K562 (cell line): Measurements from ENCODE around the gene AGK. TPM values are rescaled to one million over a fixed set of nuclear protein-coding genes. Genes with fewer than 3 reads are reported as not detected.

Source experiments
- ATAC-seq: fragments of 200-7000 bp; cut with Tn5 transposase; 3 replicates; pipeline ENCODE4 v1.9.1; 2020; ENCODE audit warnings: moderate library complexity
- BruUV-seq: library from RNA; stranded (reverse); fragments of 400-500 nt; replicated peaks from 2 replicates; lab custom pipeline; 2021; lab: Mats Ljungman, UMichigan
- CTCF ChIA-PET: fragments of 300-600 bp; formaldehyde crosslinking; extraction: SDS; loops from one replicate; lab custom pipeline; 2021; ENCODE audit warnings: low intra/inter-chr PET ratio; lab: Yijun Ruan, JAX
- POLR2A ChIA-PET: fragments of 300-600, 350-650 bp; sonication (Branson Sonifier 250); formaldehyde crosslinking; extraction: SDS; loops from one replicate; lab custom pipeline; 2021; ENCODE audit warnings: antibody characterized with exemption, inconsistent platforms; lab: Yijun Ruan, JAX
- DNase-seq, 4 experiments: peaks; one replicate each; pipeline versions ENCODE4 v3.0.0 to v3.0.0-alpha.2; 2011 to 2018; ENCODE audit warnings: low spot score in 3 of 4, mixed read lengths in 3 of 4; ENCODE audit errors: extremely low read depth in 1 of 4
- FAIRE-seq: peaks from 2 replicates; lab custom pipeline; 2011; peaks lifted over from hg19 to GRCh38; lab: Jason Lieb, UNC
- H2AFZ ChIP-seq: 2 replicates; pipeline ENCODE4 v1.6.0; 2011; ENCODE audit warnings: low read depth, low read length, control low read depth, inconsistent platforms
- H3K27ac ChIP-seq: fragments of 200-600 bp; 3 replicates; pipeline ENCODE4 v1.8.0; 2011; ENCODE audit warnings: low read depth, mild to moderate bottlenecking, control low read depth, inconsistent platforms, low read length, moderate library complexity, mixed read lengths; ENCODE audit errors: extremely low read depth
- H3K27me3 ChIP-seq, 2 experiments: fragments of 300-600 bp in 1 of 2; 2 replicates in 1 of 2; 3 replicates in 1 of 2; pipeline versions ENCODE4 v1.6.0 to v1.8.0; 2011; ENCODE audit warnings: inconsistent platforms in 2 of 2, low read length in 2 of 2, mild to moderate bottlenecking in 1 of 2, mixed read lengths in 1 of 2, moderate library complexity in 1 of 2; ENCODE audit not compliant: control insufficient read depth in 2 of 2, insufficient read depth in 2 of 2
- H3K36me3 ChIP-seq: fragments of 300-600 bp; 3 replicates; pipeline ENCODE4 v1.8.0; 2011; ENCODE audit warnings: mild to moderate bottlenecking, low read length, inconsistent platforms; ENCODE audit not compliant: control insufficient read depth, insufficient read depth
- H3K4me1 ChIP-seq, 2 experiments: fragments of 200-600 bp in 1 of 2; replicated peaks in 1 of 2; 2 replicates in 1 of 2; 3 replicates in 1 of 2; pipeline versions ENCODE4 v1.5.1 to v1.8.0; 2011; ENCODE audit warnings: inconsistent platforms in 2 of 2, low read length in 2 of 2, mild to moderate bottlenecking in 1 of 2, mixed read lengths in 1 of 2, moderate library complexity in 1 of 2; ENCODE audit not compliant: control insufficient read depth in 2 of 2, insufficient read depth in 2 of 2
- H3K4me2 ChIP-seq: 2 replicates; pipeline ENCODE4 v1.6.1; 2011; ENCODE audit warnings: low read length, control low read depth, inconsistent platforms, mixed read lengths; ENCODE audit not compliant: insufficient read depth
- H3K4me3 ChIP-seq: fragments of 200-600 bp; sonication (generic), shearing (Covaris generic); 2 replicates; pipeline ENCODE4 v1.5.1; 2016; ENCODE audit warnings: control low read depth, inconsistent platforms
- H3K79me2 ChIP-seq: fragments of 200-600 bp; 3 replicates; pipeline ENCODE4 v1.8.0; 2011; ENCODE audit warnings: low read length, inconsistent platforms; ENCODE audit not compliant: control insufficient read depth, insufficient read depth
- H3K9ac ChIP-seq, 2 experiments: 2 replicates each; pipeline versions ENCODE4 v1.6.0 to v1.6.1; 2011; ENCODE audit warnings: low read depth in 2 of 2, low read length in 2 of 2, control low read depth in 1 of 2, inconsistent platforms in 1 of 2, mild to moderate bottlenecking in 1 of 2, mixed read lengths in 1 of 2; ENCODE audit not compliant: insufficient read depth in 1 of 2
- H3K9me1 ChIP-seq: one replicate; pipeline ENCODE4 v1.6.0; 2011; ENCODE audit warnings: inconsistent platforms, mild to moderate bottlenecking, low read length, moderate library complexity; ENCODE audit not compliant: control insufficient read depth, insufficient read depth
- H3K9me3 ChIP-seq: replicated peaks from 2 replicates; pipeline ENCODE4 v1.5.1; 2011; ENCODE audit warnings: low read depth, low read length, inconsistent platforms; ENCODE audit not compliant: control insufficient read depth, insufficient read depth
- H4K20me1 ChIP-seq: replicated peaks from 2 replicates; pipeline ENCODE4 v1.6.1; 2011; ENCODE audit warnings: low read length, inconsistent platforms, mixed read lengths; ENCODE audit not compliant: control insufficient read depth, insufficient read depth
- ATF2 ChIP-seq: sonication (generic); formaldehyde crosslinking; IDR thresholded peaks from 2 replicates; pipeline ENCODE4 v1.8.1; 2022; ENCODE audit warnings: missing genetic modification reagents
- HDAC1 ChIP-seq, 2 experiments: fragments of 450-650 bp; IDR thresholded peaks; 2 replicates each; pipeline ENCODE4 v1.6.1; 2016 to 2017; ENCODE audit warnings: inconsistent platforms in 1 of 2, mild to moderate bottlenecking in 1 of 2, moderate library complexity in 1 of 2
- HNRNPH1 ChIP-seq: fragments of 200-400 bp; formaldehyde crosslinking; optimal IDR thresholded peaks from 2 replicates; pipeline ENCODE3; 2017; ENCODE audit warnings: low read depth, mild to moderate bottlenecking, low read length, moderate library complexity
- JUN ChIP-seq, 2 experiments: sonication (generic) in 1 of 2; formaldehyde crosslinking in 1 of 2; IDR thresholded peaks; 2 replicates each; pipeline versions ENCODE4 v1.6.1 to v1.8.0; 2012 to 2022; ENCODE audit warnings: borderline replicate concordance in 2 of 2, mild to moderate bottlenecking in 2 of 2, improper control_type of control experiment in 1 of 2, low read depth in 1 of 2, low read length in 1 of 2, missing genetic modification reagents in 1 of 2
- NRF1 ChIP-seq, 2 experiments: fragments of 450-650 bp; IDR thresholded peaks in 1 of 2; conservative IDR thresholded peaks in 1 of 2; 2 replicates each; pipeline ENCODE4 v1.6.1; 2014; ENCODE audit warnings: mild to moderate bottlenecking in 2 of 2
- POLR2G ChIP-seq: fragments of 200-400 bp; formaldehyde crosslinking; IDR thresholded peaks from 2 replicates; pipeline ENCODE4 v1.6.1; 2017; ENCODE audit warnings: low read depth, mild to moderate bottlenecking, antibody characterized with exemption, low read length, moderate library complexity
- RBM22 ChIP-seq: fragments of 200-400 bp; formaldehyde crosslinking; IDR thresholded peaks from 2 replicates; pipeline ENCODE4 v1.6.1; 2018; ENCODE audit warnings: low read length, low read depth; ENCODE audit not compliant: poor library complexity, severe bottlenecking
- RHOXF2B ChIP-seq: fragments of 250-450 bp; sonication (Bioruptor Pico); conservative IDR thresholded peaks from 2 replicates; pipeline ENCODE4 v1.5.1; 2021
- SOX6 ChIP-seq: fragments of 450-650 bp; IDR thresholded peaks from 2 replicates; pipeline ENCODE4 v1.6.1; 2014; ENCODE audit warnings: mild to moderate bottlenecking
- XRCC3 ChIP-seq: fragments of 450-650 bp; IDR thresholded peaks from 2 replicates; pipeline ENCODE4 v1.6.1; 2017; ENCODE audit warnings: mild to moderate bottlenecking, moderate library complexity
- ZBTB26 ChIP-seq: fragments of 450-650 bp; formaldehyde crosslinking; IDR thresholded peaks from 2 replicates; pipeline ENCODE4 v1.4.0; 2022; ENCODE audit warnings: missing genetic modification characterization
- ZC3H4 ChIP-seq: sonication (generic); formaldehyde crosslinking; IDR thresholded peaks from 2 replicates; pipeline ENCODE4 v1.9.0; 2021; ENCODE audit warnings: missing genetic modification reagents, borderline replicate concordance
- ZNF311 ChIP-seq: fragments of 250-450 bp; sonication (Bioruptor Pico); IDR thresholded peaks from 2 replicates; pipeline ENCODE4 v1.4.0; 2020; ENCODE audit warnings: mild to moderate bottlenecking, moderate library complexity
- WGBS: fragments of 100-300 bp; shearing (Covaris generic); methylation state at CpG from one replicate; pipeline ENCODE4 v1.1.6; 2016; ENCODE audit warnings: low coverage, mixed read lengths; ENCODE audit not compliant: insufficient coverage; ENCODE audit errors: missing lambda C conversion rate; 5-methylcytosine and 5-hydroxymethylcytosine counted together
- in situ Hi-C: fragments of 300-500 bp; cut with MboI; formaldehyde crosslinking; loops from 4 replicates; pipeline ENCODE4 v1.15.0; 2018; ENCODE audit warnings: inconsistent platforms, mixed read lengths
- intact Hi-C: fragments of 100-400 bp; cut with micrococcal nuclease; formaldehyde crosslinking; loops from 2 replicates; pipeline ENCODE4 v1.14.2; 2022
- polyA plus RNA-seq, 8 experiments: library from polyadenylated mRNA; depleted of rRNA in 4 of 8; stranded (reverse) in 5 of 8; unstranded in 3 of 8; fragments of >200 nt; fragmentation: Nextera tagmentation in 2 of 8; fragmentation: Illumina TruSeq in 1 of 8; extraction: Ambion mirVana in 2 of 8; extraction: Trizol in 1 of 8; gene quantifications; 2 replicates each; pipeline versions ENCODE4 v1.2.1 to v1.2.3, GENCODE V29; 2011 to 2014; ENCODE audit warnings: inconsistent platforms in 1 of 8, missing spikeins in 1 of 8
- total RNA-seq, 7 experiments: library from RNA; depleted of rRNA in 6 of 7; stranded (reverse); fragments of >200 nt in 6 of 7; fragmentation: Illumina TruSeq in 2 of 7; extraction: Trizol in 2 of 7; gene quantifications; 2 replicates each; pipeline versions ENCODE4 v1.2.1 to v1.2.3, GENCODE V29; 2011 to 2021; ENCODE audit warnings: low replicate concordance in 1 of 7

The AGK gene
- total and polyA plus RNA-seq, 9 of the 15 experiments (the other 6 are each of a cell fraction or from before 2014, with no cell fraction given), result 50.7 to 128 (median 71.8) TPM

GRCh38 chr7:141648276-141649114 is 97.3 kb downstream of the AGK start (continued):
- TF ChIP-seq ZBTB26 (CRISPR knock-in tag) (no peak), POLR2G (no peak), JUN (IDR thresholded peaks at IDR 0.05; ENCODE audit: borderline replicate concordance, low read depth, low read length) (no peak), JUN (CRISPR knock-in tag; IDR thresholded peaks at IDR 0.05; ENCODE audit: borderline replicate concordance) (no peak), HDAC1 (IDR thresholded peaks at IDR 0.05) (no peak), NRF1 (conservative IDR thresholded peaks at IDR 0.05 in 1 of 2, IDR thresholded peaks at IDR 0.05 in 1 of 2) (no peak)

- Histone ChIP-seq H2AFZ (no peak overlapping the region), H3K79me2 (no peaks in the 10 kb centered on the region), H3K4me3 (no peak overlapping the region), H4K20me1 (no peaks in the 10 kb centered on the region), H3K27me3 (no peaks in the 10 kb centered on the region), H3K4me2 (no peak overlapping the region), H3K27ac (no peak overlapping the region), H3K9ac (no peak overlapping the region), H3K4me1 (peaks cover 0 to 2% of the 10 kb centered on the region in 2 experiments; a peak in 1 of 5 replicates), H3K9me3 (no peaks in the 10 kb centered on the region), H3K9me1 (no peaks in the 10 kb centered on the region), H3K36me3 (peaks cover 54% of the 10 kb centered on the region)
- ChIA-PET CTCF (interaction anchor here (1.1 kb wide), 2 partner anchors 116 to 838 kb away, joined by 3 to 6 read pairs; no protein-coding TSS in a partner anchor), POLR2A (interaction anchor here (0.5 to 1.0 kb wide), 3 partner anchors 11 to 30 kb away, joined by 3 read pairs; no protein-coding TSS in a partner anchor)
- DNase-seq (no peak), FAIRE-seq (no peak), ATAC-seq (no peak)
- 69% methylated on average over 8 of the region's 8 CpGs for WGBS
- in situ Hi-C loops (no loop called here), intact Hi-C loops (no loop called here)
- no TSS peak for BruUV-seq
- no peak for TF ChIP-seq RHOXF2B (CRISPR knock-in tag)
- no peak for TF ChIP-seq ATF2 (CRISPR knock-in tag)
- no peak for TF ChIP-seq XRCC3
- no peak for TF ChIP-seq RBM22
- no peak for TF ChIP-seq HNRNPH1
- no peak for TF ChIP-seq SOX6
- no peak for TF ChIP-seq ZNF311 (CRISPR knock-in tag)
- no peak for TF ChIP-seq ZC3H4 (CRISPR knock-in tag)
These were observed 98.1 kb downstream of the AGK start for GRCh38 chr7:141649137-141649864.
